AG10803 (cell line): Measurements from ENCODE around the gene DALRD3.

Experiments used
- DNase-seq: peaks from one replicate; pipeline ENCODE4 v3.0.0; 2010; ENCODE audit warnings: low read depth
- H3K4me3 ChIP-seq: 2 replicates; pipeline ENCODE4 v1.5.1; 2011; ENCODE audit warnings: mild to moderate bottlenecking, low read length, control low read depth
- CTCF ChIP-seq: conservative IDR thresholded peaks from 2 replicates; pipeline ENCODE4 v1.5.1; 2011; ENCODE audit warnings: mild to moderate bottlenecking, low read length, control low read depth, inconsistent platforms

The DALRD3 gene

GRCh38 chr3:49016414-49017228, 1.8 kb downstream of the DALRD3 start:
- no peak for TF ChIP-seq CTCF
- no peak for DNase-seq
- no peak overlapping the region; the same call in 1 of the 2 replicates for H3K4me3 ChIP-seq

GRCh38 chr3:49015765-49016164, 2.6 kb downstream of the DALRD3 start:
- DNase-seq = no peak
- no peak overlapping the region for H3K4me3 ChIP-seq
- TF ChIP-seq CTCF = no peak

GRCh38 chr3:49015072-49015471, 3.3 kb downstream of the DALRD3 start:
- H3K4me3 ChIP-seq = no peak overlapping the region
- DNase-seq = no peak
- no peak for TF ChIP-seq CTCF

DNA sequence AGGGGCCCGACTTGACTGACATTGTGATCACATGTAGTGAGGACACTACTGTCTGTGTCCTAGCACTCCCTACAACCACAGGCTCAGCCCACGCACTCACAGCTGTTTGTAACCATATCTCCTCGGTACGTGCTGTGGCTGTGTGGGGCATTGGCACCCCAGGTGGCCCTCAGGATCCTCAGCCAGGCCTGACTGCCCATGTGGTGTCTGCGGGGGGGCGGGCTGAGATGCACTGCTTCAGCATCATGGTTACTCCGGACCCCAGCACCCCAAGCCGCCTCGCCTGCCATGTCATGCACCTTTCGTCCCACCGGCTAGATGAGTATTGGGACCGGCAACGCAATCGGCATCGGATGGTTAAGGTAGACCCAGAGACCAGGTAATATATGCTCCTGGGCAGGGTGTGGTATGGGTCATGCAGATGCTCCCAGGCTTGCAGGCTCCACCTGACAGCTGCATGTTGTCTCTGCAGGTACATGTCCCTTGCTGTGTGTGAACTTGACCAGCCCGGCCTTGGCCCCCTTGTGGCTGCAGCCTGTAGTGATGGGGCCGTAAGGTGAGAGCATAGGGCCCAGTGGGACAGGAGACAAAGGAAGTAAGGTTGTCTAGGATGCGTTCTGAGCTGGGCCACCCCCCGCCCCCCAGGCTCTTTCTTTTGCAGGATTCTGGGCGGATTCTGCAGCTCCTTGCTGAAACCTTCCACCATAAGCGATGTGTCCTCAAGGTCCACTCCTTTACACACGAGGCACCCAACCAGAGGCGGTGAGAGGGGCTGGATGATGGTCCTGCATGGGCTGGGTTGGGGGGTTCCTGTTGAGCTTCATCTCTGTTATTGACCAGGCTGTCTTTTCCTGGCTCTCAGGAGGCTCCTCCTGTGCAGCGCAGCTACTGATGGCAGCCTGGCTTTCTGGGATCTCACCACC, 4.4 kb downstream of the DALRD3 start:
- H3K4me3 ChIP-seq = no peak overlapping the region
- peak; percentile 62 for TF ChIP-seq CTCF
- no peak for DNase-seq

DNA sequence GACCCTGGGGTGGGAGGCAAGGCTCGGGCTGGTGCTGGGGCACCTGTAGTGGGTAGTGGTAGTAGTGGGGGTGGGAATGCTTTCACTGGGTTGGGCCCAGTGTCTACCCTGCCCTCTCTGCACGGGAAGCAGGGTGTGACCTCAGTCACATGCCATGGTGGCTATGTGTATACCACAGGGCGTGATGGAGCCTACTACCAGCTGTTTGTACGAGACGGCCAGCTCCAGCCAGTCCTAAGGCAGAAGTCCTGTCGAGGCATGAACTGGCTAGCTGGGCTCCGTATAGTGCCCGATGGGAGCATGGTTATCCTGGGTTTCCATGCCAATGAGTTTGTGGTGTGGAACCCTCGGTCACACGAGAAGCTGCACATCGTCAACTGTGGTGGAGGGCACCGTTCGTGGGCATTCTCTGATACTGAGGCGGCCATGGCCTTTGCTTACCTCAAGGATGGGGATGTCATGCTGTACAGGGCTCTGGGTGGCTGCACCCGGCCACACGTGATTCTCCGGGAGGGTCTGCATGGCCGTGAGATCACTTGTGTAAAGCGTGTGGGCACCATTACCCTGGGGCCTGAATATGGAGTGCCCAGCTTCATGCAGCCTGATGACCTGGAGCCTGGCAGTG, 5.2 kb downstream of the DALRD3 start:
- TF ChIP-seq CTCF = no peak
- H3K4me3 ChIP-seq = no peak overlapping the region
- DNase-seq = no peak

GRCh38 chr3:49012441-49013017, 5.9 kb downstream of the DALRD3 start:
- no peak for TF ChIP-seq CTCF
- no peak for DNase-seq
- no peak overlapping the region for H3K4me3 ChIP-seq
